HEK293 (cell line): ENCODE data around the gene SPON1.

ENCODE experiments used
- CTCF ChIA-PET: fragments of 350-600 bp; formaldehyde crosslinking; extraction: SDS; loops from one replicate; lab custom pipeline; 2021; ENCODE audit warnings: antibody characterized with exemption; lab: Yijun Ruan, JAX
- POLR2A ChIA-PET: fragments of 300-600 bp; formaldehyde crosslinking; extraction: SDS; loops from one replicate; lab custom pipeline; 2020; ENCODE audit warnings: antibody characterized with exemption, inconsistent platforms; lab: Yijun Ruan, JAX
- H3K27ac ChIP-seq: fragments of 200-500 bp; sonication (Bioruptor generic); 2 replicates; pipeline ENCODE4 v1.5.1; 2014; ENCODE audit warnings: low read depth, low read length, control low read depth, inconsistent platforms; ENCODE audit errors: extremely low read depth
- H3K36me3 ChIP-seq, 2 experiments: fragments of 200-500 bp in 1 of 2; sonication (Bioruptor generic) in 1 of 2; 1 replicate in 1 of 2; 2 replicates in 1 of 2; pipeline ENCODE4 v1.5.1; 2014 to 2017; ENCODE audit warnings: inconsistent platforms in 2 of 2, low read length in 2 of 2; ENCODE audit not compliant: control insufficient read depth in 2 of 2, insufficient read depth in 1 of 2
- H3K4me1 ChIP-seq: fragments of 200-500 bp; sonication (Bioruptor generic); 2 replicates; pipeline ENCODE4 v1.5.1; 2014; ENCODE audit warnings: mild to moderate bottlenecking, low read length, inconsistent platforms; ENCODE audit not compliant: control insufficient read depth, insufficient read depth
- H3K4me3 ChIP-seq: 2 replicates; pipeline ENCODE4 v1.5.1; 2011; ENCODE audit warnings: low read depth, mild to moderate bottlenecking, control low read depth, low read length, moderate library complexity
- H3K9me3 ChIP-seq: fragments of 200-500 bp; sonication (Bioruptor generic); 2 replicates; pipeline ENCODE4 v1.5.1; 2014; ENCODE audit warnings: low read depth, low read length, inconsistent platforms; ENCODE audit not compliant: control insufficient read depth, insufficient read depth
- ATF2 ChIP-seq: fragments of 450-650 bp; formaldehyde crosslinking; IDR thresholded peaks from 2 replicates; pipeline ENCODE4 v1.5.1; 2016; ENCODE audit warnings: missing biosample characterization, missing genetic modification characterization, low read depth
- FEZF1 ChIP-seq: fragments of 450-650 bp; formaldehyde crosslinking; IDR thresholded peaks from 2 replicates; pipeline ENCODE4 v1.5.1; 2016; ENCODE audit warnings: missing biosample characterization, missing genetic modification characterization
- INSM2 ChIP-seq: fragments of 450-650 bp; formaldehyde crosslinking; IDR thresholded peaks from 2 replicates; pipeline ENCODE4 v1.5.1; 2016; ENCODE audit warnings: missing biosample characterization, missing genetic modification characterization
- KLF7 ChIP-seq: fragments of 450-650 bp; formaldehyde crosslinking; IDR thresholded peaks from 2 replicates; pipeline ENCODE4 v1.5.1; 2016; ENCODE audit warnings: missing biosample characterization, missing genetic modification characterization, borderline replicate concordance
- MZF1 ChIP-seq: fragments of 450-650 bp; formaldehyde crosslinking; IDR thresholded peaks from 2 replicates; pipeline ENCODE4 v1.5.1; 2017; ENCODE audit warnings: missing biosample characterization, missing genetic modification characterization, borderline replicate concordance
- REST ChIP-seq: fragments of 450-650 bp; formaldehyde crosslinking; IDR thresholded peaks from 2 replicates; pipeline ENCODE4 v1.5.1; 2016; ENCODE audit warnings: missing biosample characterization, missing genetic modification characterization
- SALL2 ChIP-seq: fragments of 450-650 bp; formaldehyde crosslinking; IDR thresholded peaks from 2 replicates; pipeline ENCODE4 v1.5.0; 2017; ENCODE audit warnings: missing biosample characterization, mild to moderate bottlenecking, missing genetic modification characterization, borderline replicate concordance
- ZNF16 ChIP-seq: fragments of 450-650 bp; formaldehyde crosslinking; IDR thresholded peaks from 2 replicates; pipeline ENCODE4 v1.5.1; 2016; ENCODE audit warnings: low read depth, missing biosample characterization, missing genetic modification characterization
- ZNF2 ChIP-seq: fragments of 450-650 bp; formaldehyde crosslinking; IDR thresholded peaks from 2 replicates; pipeline ENCODE4 v1.5.1; 2016; ENCODE audit warnings: missing biosample characterization, missing genetic modification characterization
- ZNF214 ChIP-seq: fragments of 450-650 bp; formaldehyde crosslinking; IDR thresholded peaks from 2 replicates; pipeline ENCODE4 v1.5.1; 2017; ENCODE audit warnings: missing biosample characterization, mild to moderate bottlenecking, missing genetic modification characterization, borderline replicate concordance
- ZNF341 ChIP-seq: fragments of 450-650 bp; formaldehyde crosslinking; IDR thresholded peaks from 2 replicates; pipeline ENCODE4; 2016; ENCODE audit warnings: low read depth, missing biosample characterization, missing genetic modification characterization
- ZNF391 ChIP-seq: fragments of 450-650 bp; formaldehyde crosslinking; IDR thresholded peaks from 2 replicates; pipeline ENCODE4 v1.5.1; 2016; ENCODE audit warnings: low read depth, missing biosample characterization, missing genetic modification characterization, borderline replicate concordance
- ZNF423 ChIP-seq: fragments of 450-650 bp; formaldehyde crosslinking; IDR thresholded peaks from 2 replicates; pipeline ENCODE4 v1.5.1; 2016; ENCODE audit warnings: missing biosample characterization, missing genetic modification characterization
- ZNF48 ChIP-seq: fragments of 450-650 bp; formaldehyde crosslinking; IDR thresholded peaks from 2 replicates; pipeline ENCODE4 v1.5.1; 2016; ENCODE audit warnings: missing biosample characterization, missing genetic modification characterization
- ZNF580 ChIP-seq: fragments of 450-650 bp; formaldehyde crosslinking; IDR thresholded peaks from 2 replicates; pipeline ENCODE4 v1.5.1; 2016; ENCODE audit warnings: missing biosample characterization, missing genetic modification characterization
- ZNF670 ChIP-seq: fragments of 450-650 bp; formaldehyde crosslinking; IDR thresholded peaks from 2 replicates; pipeline ENCODE4 v1.5.1; 2016; ENCODE audit warnings: missing biosample characterization, missing genetic modification characterization, low read depth
- ZNF707 ChIP-seq: fragments of 450-650 bp; formaldehyde crosslinking; IDR thresholded peaks from 2 replicates; pipeline ENCODE4 v1.5.1; 2016; ENCODE audit warnings: missing biosample characterization, missing genetic modification characterization
- ZNF791 ChIP-seq: fragments of 450-650 bp; formaldehyde crosslinking; IDR thresholded peaks from 2 replicates; pipeline ENCODE4 v1.5.1; 2016; ENCODE audit warnings: missing biosample characterization, missing genetic modification characterization
- ZSCAN4 ChIP-seq: fragments of 450-650 bp; formaldehyde crosslinking; IDR thresholded peaks from 2 replicates; pipeline ENCODE4 v1.5.1; 2017; ENCODE audit warnings: missing biosample characterization, missing genetic modification characterization
- TF ChIP-seq, protein P1 (sequence below): fragments of 450-650 bp; formaldehyde crosslinking; IDR thresholded peaks from 2 replicates; pipeline ENCODE4 v1.5.1; 2016; ENCODE audit warnings: missing biosample characterization, missing genetic modification characterization
- TF ChIP-seq, protein P2 (sequence below): fragments of 450-650 bp; formaldehyde crosslinking; IDR thresholded peaks from 2 replicates; pipeline ENCODE4 v1.5.1; 2017; ENCODE audit warnings: missing biosample characterization, missing genetic modification characterization

SPON1 gene

GRCh38 chr11:14096606-14097005 is 134.1 kb downstream of the SPON1 start (continued):
- TF ChIP-seq, protein P1, sequence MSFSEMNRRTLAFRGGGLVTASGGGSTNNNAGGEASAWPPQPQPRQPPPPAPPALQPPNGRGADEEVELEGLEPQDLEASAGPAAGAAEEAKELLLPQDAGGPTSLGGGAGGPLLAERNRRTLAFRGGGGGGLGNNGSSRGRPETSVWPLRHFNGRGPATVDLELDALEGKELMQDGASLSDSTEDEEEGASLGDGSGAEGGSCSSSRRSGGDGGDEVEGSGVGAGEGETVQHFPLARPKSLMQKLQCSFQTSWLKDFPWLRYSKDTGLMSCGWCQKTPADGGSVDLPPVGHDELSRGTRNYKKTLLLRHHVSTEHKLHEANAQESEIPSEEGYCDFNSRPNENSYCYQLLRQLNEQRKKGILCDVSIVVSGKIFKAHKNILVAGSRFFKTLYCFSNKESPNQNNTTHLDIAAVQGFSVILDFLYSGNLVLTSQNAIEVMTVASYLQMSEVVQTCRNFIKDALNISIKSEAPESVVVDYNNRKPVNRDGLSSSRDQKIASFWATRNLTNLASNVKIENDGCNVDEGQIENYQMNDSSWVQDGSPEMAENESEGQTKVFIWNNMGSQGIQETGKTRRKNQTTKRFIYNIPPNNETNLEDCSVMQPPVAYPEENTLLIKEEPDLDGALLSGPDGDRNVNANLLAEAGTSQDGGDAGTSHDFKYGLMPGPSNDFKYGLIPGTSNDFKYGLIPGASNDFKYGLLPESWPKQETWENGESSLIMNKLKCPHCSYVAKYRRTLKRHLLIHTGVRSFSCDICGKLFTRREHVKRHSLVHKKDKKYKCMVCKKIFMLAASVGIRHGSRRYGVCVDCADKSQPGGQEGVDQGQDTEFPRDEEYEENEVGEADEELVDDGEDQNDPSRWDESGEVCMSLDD: no peak
- TF ChIP-seq ZSCAN4 (tag by site-specific recombination) (no peak), ZNF707 (no peak)

DNA sequence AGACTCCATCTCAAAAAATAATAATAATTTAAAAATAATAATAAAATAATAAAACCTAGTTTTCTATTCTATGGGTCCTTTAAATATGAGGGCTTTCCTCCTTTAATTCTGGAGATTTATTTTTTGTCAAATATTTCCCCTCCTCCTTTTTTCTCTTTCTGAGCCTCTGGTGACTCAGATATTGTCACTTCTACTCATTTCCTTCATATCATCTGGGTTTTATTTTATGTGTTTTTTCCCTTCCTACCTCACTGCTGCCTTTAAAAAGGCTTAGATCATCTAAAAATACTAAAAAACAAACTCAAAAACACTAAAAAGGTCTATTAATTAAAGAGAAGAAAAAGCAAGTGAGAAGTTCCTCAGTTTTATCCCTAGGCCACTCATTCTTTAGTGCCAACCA is 138.9 kb downstream of the SPON1 start:
- H3K9me3 ChIP-seq: no peaks in the 10 kb centered on the region
- TF ChIP-seq FEZF1 (tag by site-specific recombination) (no peak), ZNF391 (tag by site-specific recombination) (no peak), KLF7 (tag by site-specific recombination) (no peak), ZNF341 (no peak), MZF1 (no peak), ZNF423 (tag by site-specific recombination) (no peak), ZNF214 (tag by site-specific recombination) (no peak), ZNF670 (tag by site-specific recombination) (no peak), ZNF2 (tag by site-specific recombination) (no peak), ATF2 (tag by site-specific recombination) (no peak), ZNF16 (tag by site-specific recombination) (no peak), REST (no peak), ZNF48 (tag by site-specific recombination) (no peak), ZNF791 (tag by site-specific recombination) (no peak), SALL2 (no peak), INSM2 (tag by site-specific recombination) (no peak), ZNF580 (tag by site-specific recombination) (no peak)
- TF ChIP-seq, protein P2, sequence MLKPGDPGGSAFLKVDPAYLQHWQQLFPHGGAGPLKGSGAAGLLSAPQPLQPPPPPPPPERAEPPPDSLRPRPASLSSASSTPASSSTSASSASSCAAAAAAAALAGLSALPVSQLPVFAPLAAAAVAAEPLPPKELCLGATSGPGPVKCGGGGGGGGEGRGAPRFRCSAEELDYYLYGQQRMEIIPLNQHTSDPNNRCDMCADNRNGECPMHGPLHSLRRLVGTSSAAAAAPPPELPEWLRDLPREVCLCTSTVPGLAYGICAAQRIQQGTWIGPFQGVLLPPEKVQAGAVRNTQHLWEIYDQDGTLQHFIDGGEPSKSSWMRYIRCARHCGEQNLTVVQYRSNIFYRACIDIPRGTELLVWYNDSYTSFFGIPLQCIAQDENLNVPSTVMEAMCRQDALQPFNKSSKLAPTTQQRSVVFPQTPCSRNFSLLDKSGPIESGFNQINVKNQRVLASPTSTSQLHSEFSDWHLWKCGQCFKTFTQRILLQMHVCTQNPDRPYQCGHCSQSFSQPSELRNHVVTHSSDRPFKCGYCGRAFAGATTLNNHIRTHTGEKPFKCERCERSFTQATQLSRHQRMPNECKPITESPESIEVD (tag by site-specific recombination): no peak
- TF ChIP-seq, protein P1: no peak
- H3K27ac ChIP-seq: no peak overlapping the region
- no peaks in the 10 kb centered on the region for H3K4me1 ChIP-seq
- no peaks in the 10 kb centered on the region for H3K36me3 ChIP-seq
- POLR2A ChIA-PET: no interaction called here
- CTCF ChIA-PET: no interaction called here
- no peak overlapping the region for H3K4me3 ChIP-seq
